OCI-LY3 (cell line): ENCODE data around the gene SYT7.

Source experiments
- H2AFZ ChIP-seq: fragments of 200-600, 300-600 bp; shearing (Covaris generic); 2 replicates; pipeline ENCODE4 v1.6.0; 2014; ENCODE audit warnings: antibody characterized with exemption, low read depth, low read length
- H3K27ac ChIP-seq: fragments of 200-600, 300-600 bp; sonication (generic); 2 replicates; pipeline ENCODE4 v1.5.1; 2014; ENCODE audit warnings: mild to moderate bottlenecking, low read length, moderate library complexity, mixed read lengths
- H3K27me3 ChIP-seq: fragments of 200-600, 300-600 bp; sonication (generic); 2 replicates; pipeline ENCODE4 v1.6.1; 2014; ENCODE audit warnings: low read depth, low read length, mixed read lengths
- H3K36me3 ChIP-seq: fragments of 200-600, 300-600 bp; sonication (generic); replicated peaks from 2 replicates; pipeline ENCODE3; 2014; ENCODE audit warnings: low read depth, low read length, mixed read lengths
- H3K4me1 ChIP-seq: fragments of 300-600, 200-600 bp; sonication (generic); 2 replicates; pipeline ENCODE4 v1.6.1; 2014; ENCODE audit warnings: low read length, mixed read lengths
- H3K4me2 ChIP-seq: fragments of 200-600, 300-600 bp; sonication (generic); 2 replicates; pipeline ENCODE4 v1.6.1; 2014; ENCODE audit warnings: low read length, mixed read lengths
- H3K4me3 ChIP-seq: fragments of 300-600, 200-600 bp; sonication (generic); 2 replicates; pipeline ENCODE4 v1.5.1; 2014; ENCODE audit warnings: antibody characterized with exemption, mild to moderate bottlenecking, low read length, moderate library complexity
- H3K79me2 ChIP-seq: fragments of 300-600, 200-600 bp; shearing (Covaris generic); 2 replicates; pipeline ENCODE4 v1.6.1; 2014; ENCODE audit warnings: mild to moderate bottlenecking, low read length, mixed read lengths
- H3K9ac ChIP-seq: fragments of 300-600, 200-600 bp; shearing (Covaris generic); 2 replicates; pipeline ENCODE4 v1.6.0; 2014; ENCODE audit warnings: mild to moderate bottlenecking, low read length, moderate library complexity
- H3K9me3 ChIP-seq: fragments of 200-600, 300-600 bp; shearing (Covaris generic); 2 replicates; pipeline ENCODE4 v1.6.1; 2014; ENCODE audit warnings: low read length, mixed read lengths; ENCODE audit not compliant: insufficient read depth
- H4K20me1 ChIP-seq: fragments of 200-600, 300-600 bp; sonication (generic); 2 replicates; pipeline ENCODE4 v1.6.1; 2016; ENCODE audit warnings: low read length, mixed read lengths; ENCODE audit not compliant: insufficient read depth
- EZH2phosphoT487 ChIP-seq: fragments of 200-600 bp; shearing (Covaris generic); IDR thresholded peaks from 2 replicates; pipeline ENCODE4 v1.6.1; 2018; ENCODE audit warnings: antibody characterized with exemption, mixed run types, low read depth
- TF ChIP-seq, protein P1 (sequence below): fragments of 200-600, 300-600 bp; sonication (generic); IDR thresholded peaks from 2 replicates; pipeline ENCODE4 v1.5.1; 2014; ENCODE audit warnings: antibody characterized with exemption, low read length, low read depth

The SYT7 gene

DNA sequence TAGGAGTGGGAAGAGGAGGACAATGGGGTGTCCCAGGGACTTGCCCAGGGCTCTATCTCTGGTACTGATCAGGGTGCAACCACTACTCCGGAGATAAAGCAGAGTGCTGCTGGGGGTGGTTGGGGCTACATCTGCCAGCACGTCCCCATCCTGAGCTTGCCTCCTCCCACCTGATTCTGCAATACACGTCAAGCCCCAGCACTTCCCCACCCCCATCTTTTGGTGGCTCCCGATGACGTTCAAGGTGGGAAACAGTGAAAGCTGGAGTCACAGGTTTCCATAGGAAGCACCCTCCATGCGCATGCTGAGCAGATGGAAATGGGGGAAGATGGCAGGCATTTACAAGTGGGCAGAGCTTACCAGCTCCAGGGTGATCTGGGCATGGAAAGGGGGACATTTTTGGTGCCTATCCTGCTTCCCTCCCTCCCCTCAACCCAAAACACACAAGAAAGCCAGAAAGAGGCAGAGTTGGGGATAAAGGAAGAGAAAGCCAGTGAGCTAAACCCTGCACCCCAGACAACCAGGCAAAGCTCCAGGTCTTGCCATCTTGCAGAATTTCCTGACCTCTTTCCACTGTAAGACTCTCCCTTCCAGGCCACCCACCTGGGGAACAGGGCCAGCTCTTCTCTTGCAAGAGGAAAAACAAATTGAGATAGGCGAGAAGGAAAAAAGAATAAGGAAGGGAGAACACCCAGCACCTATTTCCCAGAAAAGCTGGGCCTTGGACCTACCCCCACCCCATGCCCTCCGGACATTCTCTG is 15.8 kb downstream of the SYT7 start:
- no peak overlapping the region for H3K4me2 ChIP-seq

DNA sequence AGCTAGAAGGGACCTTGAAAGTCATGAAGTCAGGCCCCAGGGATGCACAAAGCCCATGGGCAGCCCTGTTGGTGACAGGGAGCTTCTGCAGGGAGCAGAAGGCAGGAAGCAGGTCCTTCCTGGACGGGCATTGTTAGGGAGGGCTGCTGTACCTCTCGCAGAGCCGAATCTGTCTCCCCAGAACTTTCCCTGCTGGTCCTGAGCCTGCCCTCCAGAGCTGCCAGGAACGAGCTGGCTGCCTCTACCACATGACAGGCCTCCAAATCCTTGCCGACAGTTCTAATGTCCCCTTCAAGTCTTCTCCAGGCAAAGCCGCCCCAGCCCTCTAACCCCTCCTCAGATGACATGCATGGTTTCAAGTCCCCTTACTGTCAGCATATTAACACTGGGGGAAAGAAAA is 20.1 kb downstream of the SYT7 start:
- Histone ChIP-seq H3K4me2 (no peak overlapping the region), H2AFZ (no peak overlapping the region), H3K36me3 (no peaks in the 10 kb centered on the region), H3K9me3 (no peaks in the 10 kb centered on the region), H3K79me2 (no peaks in the 10 kb centered on the region), H3K27me3 (peaks cover 54% of the 10 kb centered on the region), H3K4me3 (no peak overlapping the region), H3K9ac (no peak overlapping the region), H3K27ac (no peak overlapping the region), H3K4me1 (no peaks in the 10 kb centered on the region), H4K20me1 (0 out of 2 replicates have a peak, but pooled peaks cover 9% of the 10 kb centered on the region)
- TF ChIP-seq, protein P1, sequence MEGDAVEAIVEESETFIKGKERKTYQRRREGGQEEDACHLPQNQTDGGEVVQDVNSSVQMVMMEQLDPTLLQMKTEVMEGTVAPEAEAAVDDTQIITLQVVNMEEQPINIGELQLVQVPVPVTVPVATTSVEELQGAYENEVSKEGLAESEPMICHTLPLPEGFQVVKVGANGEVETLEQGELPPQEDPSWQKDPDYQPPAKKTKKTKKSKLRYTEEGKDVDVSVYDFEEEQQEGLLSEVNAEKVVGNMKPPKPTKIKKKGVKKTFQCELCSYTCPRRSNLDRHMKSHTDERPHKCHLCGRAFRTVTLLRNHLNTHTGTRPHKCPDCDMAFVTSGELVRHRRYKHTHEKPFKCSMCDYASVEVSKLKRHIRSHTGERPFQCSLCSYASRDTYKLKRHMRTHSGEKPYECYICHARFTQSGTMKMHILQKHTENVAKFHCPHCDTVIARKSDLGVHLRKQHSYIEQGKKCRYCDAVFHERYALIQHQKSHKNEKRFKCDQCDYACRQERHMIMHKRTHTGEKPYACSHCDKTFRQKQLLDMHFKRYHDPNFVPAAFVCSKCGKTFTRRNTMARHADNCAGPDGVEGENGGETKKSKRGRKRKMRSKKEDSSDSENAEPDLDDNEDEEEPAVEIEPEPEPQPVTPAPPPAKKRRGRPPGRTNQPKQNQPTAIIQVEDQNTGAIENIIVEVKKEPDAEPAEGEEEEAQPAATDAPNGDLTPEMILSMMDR: no peak
- no peak for TF ChIP-seq EZH2phosphoT487

More for the DNA sequence above, 15.8 kb downstream of the SYT7 start:
- H3K9ac ChIP-seq: no peak overlapping the region
- no peak for TF ChIP-seq EZH2phosphoT487
- TF ChIP-seq, protein P1: no peak
- H3K4me3 ChIP-seq: no peak overlapping the region
- no peaks in the 10 kb centered on the region for H3K36me3 ChIP-seq
- H3K9me3 ChIP-seq: no peaks in the 10 kb centered on the region
- no peak overlapping the region for H2AFZ ChIP-seq
- H4K20me1 ChIP-seq: peaks cover 9% of the 10 kb centered on the region; the same call in 1 of the 2 replicates
- no peaks in the 10 kb centered on the region for H3K79me2 ChIP-seq
- no peak overlapping the region for H3K27ac ChIP-seq
- peaks cover 34% of the 10 kb centered on the region for H3K27me3 ChIP-seq
- no peaks in the 10 kb centered on the region for H3K4me1 ChIP-seq

DNA sequence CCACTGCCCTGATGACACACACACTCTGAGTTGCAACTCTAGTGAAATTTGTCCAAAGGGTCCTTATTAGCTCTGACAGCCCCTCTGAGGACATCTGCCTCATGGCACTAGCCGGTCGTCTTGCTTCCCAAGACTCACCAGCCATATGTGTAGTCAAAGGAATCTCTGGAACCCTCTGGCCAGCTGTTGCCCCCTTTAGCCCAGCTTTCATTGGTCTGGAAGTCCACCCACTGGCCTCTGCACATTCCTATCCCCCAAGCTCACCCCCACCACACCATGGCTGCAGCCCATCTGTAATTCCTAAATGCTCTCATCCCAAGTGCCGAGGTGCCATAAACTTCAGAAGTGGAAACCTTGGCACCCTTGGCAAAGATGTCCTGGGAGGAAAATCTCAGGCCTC is 24.3 kb downstream of the SYT7 start:
- 0 out of 2 replicates have a peak, but pooled peaks cover 9% of the 10 kb centered on the region for H4K20me1 ChIP-seq

DNA sequence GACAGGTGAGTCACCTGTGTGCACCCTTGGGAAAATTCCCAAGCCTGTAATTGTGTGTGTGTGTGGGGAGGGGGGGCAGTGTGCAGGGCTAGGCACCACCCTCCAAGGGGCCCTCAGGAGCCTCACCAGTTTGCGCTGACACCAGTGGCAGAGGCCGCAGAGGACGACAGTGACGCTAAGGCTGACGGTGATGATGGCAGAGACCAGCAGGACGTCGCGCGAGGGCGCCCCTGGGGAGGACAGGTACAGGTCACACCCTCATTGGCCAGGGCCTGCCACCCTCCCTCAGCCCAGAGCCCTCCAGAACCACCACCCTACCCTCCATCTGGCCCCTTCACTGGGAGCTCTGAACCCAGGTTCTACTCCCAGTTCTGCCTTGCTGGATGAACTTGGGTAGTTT is 24.9 kb downstream of the SYT7 start:
- Histone ChIP-seq H2AFZ (no peak overlapping the region), H3K4me2 (no peak overlapping the region), H3K27me3 (peaks cover 50% of the 10 kb centered on the region), H3K4me3 (no peak overlapping the region), H3K36me3 (no peaks in the 10 kb centered on the region), H3K79me2 (no peaks in the 10 kb centered on the region), H3K9ac (no peak overlapping the region), H3K27ac (no peak overlapping the region), H3K9me3 (no peaks in the 10 kb centered on the region), H3K4me1 (peaks cover 2% of the 10 kb centered on the region; the same call in 1 of the 2 replicates), H4K20me1 (0 out of 2 replicates have a peak, but pooled peaks cover 9% of the 10 kb centered on the region)
- TF ChIP-seq EZH2phosphoT487: no peak
- TF ChIP-seq, protein P1: no peak

More for the DNA sequence above, 24.3 kb downstream of the SYT7 start:
- Histone ChIP-seq H3K27ac (no peak overlapping the region), H3K4me3 (no peak overlapping the region), H3K9ac (no peak overlapping the region), H3K9me3 (no peaks in the 10 kb centered on the region), H3K79me2 (no peaks in the 10 kb centered on the region), H3K4me1 (no peaks in the 10 kb centered on the region), H3K4me2 (no peak overlapping the region), H3K36me3 (no peaks in the 10 kb centered on the region), H2AFZ (no peak overlapping the region), H3K27me3 (peaks cover 55% of the 10 kb centered on the region)
- no peak for TF ChIP-seq EZH2phosphoT487
- TF ChIP-seq, protein P1: no peak
